AG04450 (cell line): ENCODE results near the gene C1GALT1. TPM values are rescaled to one million over a fixed set of nuclear protein-coding genes. Genes with fewer than 3 reads are reported as not detected.

ENCODE experiments used
- CTCF ChIA-PET: fragments of 300-600, 350-600 bp; formaldehyde crosslinking; extraction: SDS; loops from one replicate; lab custom pipeline; 2022; ENCODE audit warnings: antibody characterized with exemption, inconsistent platforms; lab: Charles Lee
- POLR2A ChIA-PET: fragments of 350-600 bp; formaldehyde crosslinking; extraction: SDS; loops from one replicate; lab custom pipeline; 2021; ENCODE audit warnings: antibody characterized with exemption, inconsistent platforms; lab: Yijun Ruan, JAX
- DNase-seq: peaks from one replicate; pipeline ENCODE4 v3.0.0-alpha.2; 2011; ENCODE audit warnings: low read depth, low spot score
- H3K27ac ChIP-seq: one replicate; pipeline ENCODE4 v1.5.1; 2012; ENCODE audit warnings: low read depth, low read length, control low read depth
- H3K27me3 ChIP-seq: one replicate; pipeline ENCODE4 v1.6.0; 2012; ENCODE audit warnings: low read length; ENCODE audit not compliant: control insufficient read depth, insufficient read depth
- H3K4me3 ChIP-seq: 2 replicates; pipeline ENCODE4 v1.5.1; 2011; ENCODE audit warnings: mild to moderate bottlenecking, low read depth, low read length, control low read depth
- H3K9me3 ChIP-seq: 2 replicates; pipeline ENCODE4 v1.5.1; 2012; ENCODE audit warnings: low read length; ENCODE audit not compliant: control insufficient read depth, insufficient read depth
- CTCF ChIP-seq: IDR thresholded peaks from 2 replicates; pipeline ENCODE4 v1.5.1; 2011; ENCODE audit warnings: low read depth, low read length, control low read depth, inconsistent platforms
- polyA plus RNA-seq: library from polyadenylated mRNA; depleted of rRNA; stranded (reverse); fragments of >200 nt; gene quantifications from 2 replicates; pipeline ENCODE4 v1.2.3, GENCODE V29; 2011

Gene C1GALT1
- polyA plus RNA-seq, 1 experiment = 24.0 TPM

- no peak overlapping the region for H3K27ac ChIP-seq
- no peaks in the 10 kb centered on the region for H3K9me3 ChIP-seq
- no peak for TF ChIP-seq CTCF
- ChIA-PET POLR2A (no interaction called here), CTCF (no interaction called here)
- no peak overlapping the region for H3K4me3 ChIP-seq
- H3K27me3 ChIP-seq = no peaks in the 10 kb centered on the region
- no peak for DNase-seq
These were observed 13.0 kb upstream of the C1GALT1 start for GRCh38 chr7:7169296-7169695.

GRCh38 chr7:7173956-7174632 is 8.2 kb upstream of the C1GALT1 start:
- no peak for TF ChIP-seq CTCF
- DNase-seq = no peak
- no peaks in the 10 kb centered on the region for H3K27me3 ChIP-seq
- no peaks in the 10 kb centered on the region for H3K9me3 ChIP-seq
- POLR2A ChIA-PET = no interaction called here
- H3K27ac ChIP-seq = no peak overlapping the region
- no peak overlapping the region for H3K4me3 ChIP-seq
- CTCF ChIA-PET = interaction anchor here (1.6 kb wide), 1 partner anchor 71 kb away, joined by 11 read pairs; no protein-coding TSS in a partner anchor

GRCh38 chr7:7175075-7175695 is 7.2 kb upstream of the C1GALT1 start:
- Histone ChIP-seq H3K4me3 (no peak overlapping the region), H3K27ac (no peak overlapping the region), H3K27me3 (no peaks in the 10 kb centered on the region), H3K9me3 (no peaks in the 10 kb centered on the region)
- TF ChIP-seq CTCF = no peak
- DNase-seq = no peak
- CTCF ChIA-PET = interaction anchor here (1.6 kb wide), 1 partner anchor 72 kb away, joined by 11 read pairs; no protein-coding TSS in a partner anchor
- POLR2A ChIA-PET = no interaction called here

- ChIA-PET POLR2A (interaction anchor here (0.6 kb wide), 1 partner anchor 73 kb away, joined by 3 read pairs; no protein-coding TSS in a partner anchor), CTCF (interaction anchor here (1.0 to 2.5 kb wide), 2 partner anchors 71 to 73 kb away, joined by 3 to 15 read pairs; no protein-coding TSS in a partner anchor)
- no peaks in the 10 kb centered on the region for H3K27me3 ChIP-seq
- H3K4me3 ChIP-seq = no peak overlapping the region
- TF ChIP-seq CTCF = no peak
- no peaks in the 10 kb centered on the region for H3K9me3 ChIP-seq
- no peak for DNase-seq
- peak overlapping the region; percentile 60 for H3K27ac ChIP-seq
These were observed 5.8 kb upstream of the C1GALT1 start for GRCh38 chr7:7176406-7177043.
